HCT116 (cell line): ENCODE data around the gene PRCP. TPM values are rescaled to one million over a fixed set of nuclear protein-coding genes. Genes with fewer than 3 reads are reported as not detected.
A peak's percentile ranks its signal among the peaks of the same experiment; 100 is the strongest.

Experiments
- ATAC-seq: fragments of 200-7000 bp; cut with Tn5 transposase; 2 replicates; pipeline ENCODE4 v1.9.1; 2020; ENCODE audit warnings: mild to moderate bottlenecking, moderate library complexity
- BruUV-seq: library from RNA; stranded (reverse); fragments of 400-500 nt; replicated peaks from 2 replicates; lab custom pipeline; 2021; lab: Mats Ljungman, UMichigan
- CTCF ChIA-PET: fragments of 300-600 bp; sonication (Branson Sonifier 250); formaldehyde crosslinking; loops from one replicate; lab custom pipeline; 2021; ENCODE audit warnings: antibody characterized with exemption; lab: Charles Lee
- POLR2A ChIA-PET: fragments of 300-600, 350-600 bp; sonication (Branson Sonifier 250); formaldehyde crosslinking; loops from one replicate; lab custom pipeline; 2021; ENCODE audit warnings: antibody characterized with exemption; lab: Charles Lee
- RAD21 ChIA-PET, 2 experiments: fragments of 300-600 bp; sonication (Branson Sonifier 250); formaldehyde crosslinking; loops; one replicate each; lab custom pipeline; 2023; ENCODE audit warnings: low total read pairs in 2 of 2; ENCODE audit not compliant: uncharacterized antibody in 2 of 2, unreplicated experiment in 2 of 2, low non-redundant PET in 1 of 2; lab: Charles Lee
- DNase-seq: peaks from one replicate; pipeline ENCODE4 v3.0.0-alpha.2; 2010; ENCODE audit warnings: low read depth, low spot score
- H2AFZ ChIP-seq: fragments of 200-600 bp; shearing (Covaris generic), sonication (generic); 2 replicates; pipeline ENCODE4 v1.6.1; 2017; ENCODE audit warnings: low read depth, mixed run types, mixed read lengths, antibody characterized with exemption, low read length; ENCODE audit not compliant: poor library complexity, severe bottlenecking
- H3K27ac ChIP-seq: 2 replicates; pipeline ENCODE4 v1.5.1; 2012; ENCODE audit warnings: low read depth, low read length
- H3K27me3 ChIP-seq: fragments of 200-600 bp; sonication (generic); 2 replicates; pipeline ENCODE4 v1.6.1; 2016; ENCODE audit warnings: mixed run types, low read length, mixed read lengths; ENCODE audit not compliant: insufficient read depth
- H3K36me3 ChIP-seq, 2 experiments: fragments of 200-500 bp in 1 of 2; fragments of 200-600 bp in 1 of 2; sonication (Bioruptor generic) in 1 of 2; sonication (generic) in 1 of 2; 2 replicates each; pipeline versions ENCODE4 v1.5.1 to v1.6.1; 2014 to 2016; ENCODE audit warnings: low read length in 2 of 2, inconsistent platforms in 1 of 2, mixed read lengths in 1 of 2, mixed run types in 1 of 2; ENCODE audit not compliant: insufficient read depth in 2 of 2, control insufficient read depth in 1 of 2
- H3K4me1 ChIP-seq, 2 experiments: fragments of 200-600 bp in 1 of 2; sonication (generic) in 1 of 2; 2 replicates each; pipeline versions ENCODE4 v1.5.1 to v1.6.1; 2012 to 2017; ENCODE audit warnings: low read length in 2 of 2, inconsistent platforms in 1 of 2, mild to moderate bottlenecking in 1 of 2, mixed read lengths in 1 of 2, mixed run types in 1 of 2, moderate library complexity in 1 of 2; ENCODE audit not compliant: insufficient read depth in 2 of 2, control insufficient read depth in 1 of 2
- H3K4me2 ChIP-seq: fragments of 200-600 bp; sonication (generic); 2 replicates; pipeline ENCODE4 v1.6.1; 2017; ENCODE audit warnings: mixed run types, low read length, mixed read lengths
- H3K4me3 ChIP-seq, 2 experiments: fragments of 200-600 bp in 1 of 2; sonication (generic) in 1 of 2; replicated peaks in 1 of 2; 2 replicates each; pipeline ENCODE4 v1.5.1; 2011 to 2016; ENCODE audit warnings: low read length in 2 of 2, control low read depth in 1 of 2, low read depth in 1 of 2, mild to moderate bottlenecking in 1 of 2, mixed read lengths in 1 of 2, mixed run types in 1 of 2
- H3K79me2 ChIP-seq: fragments of 200-600 bp; sonication (generic); 2 replicates; pipeline ENCODE4 v1.6.1; 2017; ENCODE audit warnings: mild to moderate bottlenecking, mixed run types, low read length, moderate library complexity, mixed read lengths; ENCODE audit not compliant: insufficient read depth
- H3K9ac ChIP-seq: fragments of 200-600 bp; sonication (generic); 2 replicates; pipeline ENCODE4 v1.6.1; 2016; ENCODE audit warnings: low read length, mixed read lengths
- H3K9me2 ChIP-seq: fragments of 200-600 bp; sonication (generic), shearing (Covaris generic); 2 replicates; pipeline ENCODE4 v1.6.1; 2017; ENCODE audit warnings: mixed run types, mild to moderate bottlenecking, moderate library complexity; ENCODE audit not compliant: insufficient read depth
- H3K9me3 ChIP-seq, 2 experiments: fragments of 200-500 bp in 1 of 2; fragments of 200-600 bp in 1 of 2; sonication (Bioruptor generic) in 1 of 2; sonication (generic) in 1 of 2; 2 replicates each; pipeline ENCODE4 v1.6.1; 2014 to 2017; ENCODE audit warnings: low read length in 2 of 2, mixed read lengths in 2 of 2, inconsistent platforms in 1 of 2, low read depth in 1 of 2, mild to moderate bottlenecking in 1 of 2, mixed run types in 1 of 2, moderate library complexity in 1 of 2; ENCODE audit not compliant: control insufficient read depth in 1 of 2, insufficient read depth in 1 of 2
- H4K20me1 ChIP-seq: fragments of 200-600 bp; sonication (generic), shearing (Covaris generic); 2 replicates; pipeline ENCODE4 v1.6.1; 2017; ENCODE audit warnings: mixed run types, mild to moderate bottlenecking, moderate library complexity; ENCODE audit not compliant: insufficient read depth
- ATF3 ChIP-seq: IDR thresholded peaks from 2 replicates; pipeline ENCODE4 v1.6.1; 2012
- CEBPB ChIP-seq: IDR thresholded peaks from 2 replicates; pipeline ENCODE4 v1.6.1; 2012; ENCODE audit warnings: low read depth
- EGR1 ChIP-seq: IDR thresholded peaks from 2 replicates; pipeline ENCODE4 v1.6.1; 2012; ENCODE audit warnings: low read depth
- ELF1 ChIP-seq: IDR thresholded peaks from 2 replicates; pipeline ENCODE4 v1.6.1; 2012; ENCODE audit warnings: low read depth, borderline replicate concordance
- EZH2phosphoT487 ChIP-seq: fragments of 200-600 bp; IDR thresholded peaks from 2 replicates; pipeline ENCODE4 v1.6.1; 2018; ENCODE audit warnings: antibody characterized with exemption, borderline replicate concordance
- POLR2AphosphoS5 ChIP-seq: IDR thresholded peaks from 2 replicates; pipeline ENCODE4 v1.6.1; 2011; ENCODE audit warnings: mild to moderate bottlenecking, low read depth, low read length, moderate library complexity
- REST ChIP-seq: IDR thresholded peaks from 2 replicates; pipeline ENCODE4 v1.6.1; 2012; ENCODE audit warnings: low read depth
- SIN3A ChIP-seq: IDR thresholded peaks from 2 replicates; pipeline ENCODE4 v1.6.1; 2012; ENCODE audit warnings: low read depth
- TCF7L2 ChIP-seq: IDR thresholded peaks from 2 replicates; pipeline ENCODE4 v1.7.0; 2011; ENCODE audit warnings: borderline replicate concordance, inconsistent platforms; ENCODE audit not compliant: insufficient read depth, insufficient read length; ENCODE audit errors: extremely low read depth
- YY1 ChIP-seq: IDR thresholded peaks from 2 replicates; pipeline ENCODE4 v1.6.1; 2011; ENCODE audit warnings: low read length, low read depth, moderate library complexity, mild to moderate bottlenecking; ENCODE audit not compliant: insufficient replicate concordance; ENCODE audit errors: extremely low read depth
- ZFX ChIP-seq: fragments of 450-650 bp; IDR thresholded peaks from 2 replicates; pipeline ENCODE4 v1.6.1; 2017
- intact Hi-C: fragments of 100-400 bp; cut with micrococcal nuclease; formaldehyde crosslinking; loops from 2 replicates; pipeline ENCODE4 v1.10.0; 2022
- total RNA-seq: library from RNA; stranded (reverse); gene quantifications from one replicate; pipeline ENCODE4 v1.2.1, GENCODE V29; 2021; ENCODE audit not compliant: unreplicated experiment
- TF ChIP-seq, protein P1 (sequence below), 3 experiments: fragments of 200-600 bp in 1 of 3; sonication (generic) in 1 of 3; IDR thresholded peaks in 2 of 3; conservative IDR thresholded peaks in 1 of 3; 2 replicates each; pipeline ENCODE4 v1.5.1; 2012 to 2017; ENCODE audit warnings: low read depth in 2 of 3, low read length in 2 of 3, antibody characterized with exemption in 1 of 3, borderline replicate concordance in 1 of 3, control low read depth in 1 of 3, mild to moderate bottlenecking in 1 of 3, mixed read lengths in 1 of 3, mixed run types in 1 of 3, moderate library complexity in 1 of 3; ENCODE audit not compliant: insufficient read depth in 1 of 3
- TF ChIP-seq, protein P2 (sequence below): IDR thresholded peaks from 2 replicates; pipeline ENCODE4 v1.6.1; 2011; ENCODE audit warnings: mild to moderate bottlenecking, low read length, moderate library complexity; ENCODE audit not compliant: insufficient replicate concordance; ENCODE audit errors: extremely low read depth

Gene PRCP
- total RNA-seq, 1 experiment from 2014 or later: 50.0 TPM

GRCh38 chr11:82927264-82927880 lies 27.1 kb upstream of the PRCP start (continued):
- TF ChIP-seq, protein P1, sequence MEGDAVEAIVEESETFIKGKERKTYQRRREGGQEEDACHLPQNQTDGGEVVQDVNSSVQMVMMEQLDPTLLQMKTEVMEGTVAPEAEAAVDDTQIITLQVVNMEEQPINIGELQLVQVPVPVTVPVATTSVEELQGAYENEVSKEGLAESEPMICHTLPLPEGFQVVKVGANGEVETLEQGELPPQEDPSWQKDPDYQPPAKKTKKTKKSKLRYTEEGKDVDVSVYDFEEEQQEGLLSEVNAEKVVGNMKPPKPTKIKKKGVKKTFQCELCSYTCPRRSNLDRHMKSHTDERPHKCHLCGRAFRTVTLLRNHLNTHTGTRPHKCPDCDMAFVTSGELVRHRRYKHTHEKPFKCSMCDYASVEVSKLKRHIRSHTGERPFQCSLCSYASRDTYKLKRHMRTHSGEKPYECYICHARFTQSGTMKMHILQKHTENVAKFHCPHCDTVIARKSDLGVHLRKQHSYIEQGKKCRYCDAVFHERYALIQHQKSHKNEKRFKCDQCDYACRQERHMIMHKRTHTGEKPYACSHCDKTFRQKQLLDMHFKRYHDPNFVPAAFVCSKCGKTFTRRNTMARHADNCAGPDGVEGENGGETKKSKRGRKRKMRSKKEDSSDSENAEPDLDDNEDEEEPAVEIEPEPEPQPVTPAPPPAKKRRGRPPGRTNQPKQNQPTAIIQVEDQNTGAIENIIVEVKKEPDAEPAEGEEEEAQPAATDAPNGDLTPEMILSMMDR (IDR thresholded peaks at IDR 0.05 in 2 of 3, conservative IDR thresholded peaks at IDR 0.05 in 1 of 3; ENCODE audit: borderline replicate concordance in 1 of 3, insufficient read depth in 1 of 3, low read depth in 2 of 3, low read length in 2 of 3): peak; percentile 63 to 86 (median 67); a peak in 5 of 6 replicates

DNA sequence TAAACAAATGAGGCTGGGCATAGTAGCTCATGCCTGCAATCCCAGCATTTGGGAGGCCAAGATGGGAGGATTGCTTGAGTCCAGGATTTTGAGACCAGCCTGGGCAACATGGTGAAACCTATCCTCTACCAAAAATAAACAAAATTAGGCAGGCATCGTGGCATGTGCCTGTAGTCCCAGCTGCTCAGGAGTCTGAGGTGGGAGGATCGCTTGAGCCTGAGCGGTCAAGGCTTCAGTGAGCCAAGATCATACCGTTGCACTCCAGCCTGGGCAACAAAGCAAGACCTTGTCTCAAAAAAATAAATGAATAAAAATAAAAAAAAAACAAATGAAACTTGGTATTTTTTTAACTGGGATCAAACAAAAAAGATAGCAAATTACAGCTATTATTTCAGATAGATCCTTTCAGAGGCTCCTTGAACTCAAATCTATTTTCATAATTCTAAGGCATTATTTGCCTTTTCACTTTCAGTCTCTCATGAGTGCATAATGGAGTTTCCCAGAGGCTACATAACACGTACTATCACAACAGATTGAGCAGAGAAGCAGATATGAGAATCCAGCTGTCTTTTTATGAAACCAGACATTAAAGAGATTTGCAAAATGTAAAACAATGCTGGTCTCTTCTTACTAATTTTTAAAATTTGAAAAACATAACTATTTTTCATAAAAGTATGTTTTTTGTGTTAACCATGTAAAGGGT lies 24.4 kb upstream of the PRCP start:
- DNase-seq (no peak), ATAC-seq (no peak)
- Histone ChIP-seq H3K4me3 (no peak overlapping the region), H3K36me3 (no peaks in the 10 kb centered on the region; a peak in 1 of 4 replicates), H2AFZ (no peak overlapping the region), H3K9me2 (no peaks in the 10 kb centered on the region), H3K4me2 (no peak overlapping the region), H3K27ac (no peak overlapping the region), H3K4me1 (no peaks in the 10 kb centered on the region), H3K79me2 (peaks cover 14% of the 10 kb centered on the region), H3K27me3 (no peaks in the 10 kb centered on the region), H3K9ac (no peak overlapping the region), H3K9me3 (no peaks in the 10 kb centered on the region), H4K20me1 (no peaks in the 10 kb centered on the region)
- POLR2A ChIA-PET: no interaction called here
- CTCF ChIA-PET: no interaction called here
- BruUV-seq: no TSS peak
- RAD21 ChIA-PET: no interaction called here
- intact Hi-C loops: no loop called here
- TF ChIP-seq EGR1 (no peak), REST (no peak), ATF3 (no peak), CEBPB (no peak), TCF7L2 (no peak), EZH2phosphoT487 (no peak), YY1 (no peak), ZFX (no peak), POLR2AphosphoS5 (no peak), SIN3A (no peak), ELF1 (no peak)
- TF ChIP-seq, protein P2, sequence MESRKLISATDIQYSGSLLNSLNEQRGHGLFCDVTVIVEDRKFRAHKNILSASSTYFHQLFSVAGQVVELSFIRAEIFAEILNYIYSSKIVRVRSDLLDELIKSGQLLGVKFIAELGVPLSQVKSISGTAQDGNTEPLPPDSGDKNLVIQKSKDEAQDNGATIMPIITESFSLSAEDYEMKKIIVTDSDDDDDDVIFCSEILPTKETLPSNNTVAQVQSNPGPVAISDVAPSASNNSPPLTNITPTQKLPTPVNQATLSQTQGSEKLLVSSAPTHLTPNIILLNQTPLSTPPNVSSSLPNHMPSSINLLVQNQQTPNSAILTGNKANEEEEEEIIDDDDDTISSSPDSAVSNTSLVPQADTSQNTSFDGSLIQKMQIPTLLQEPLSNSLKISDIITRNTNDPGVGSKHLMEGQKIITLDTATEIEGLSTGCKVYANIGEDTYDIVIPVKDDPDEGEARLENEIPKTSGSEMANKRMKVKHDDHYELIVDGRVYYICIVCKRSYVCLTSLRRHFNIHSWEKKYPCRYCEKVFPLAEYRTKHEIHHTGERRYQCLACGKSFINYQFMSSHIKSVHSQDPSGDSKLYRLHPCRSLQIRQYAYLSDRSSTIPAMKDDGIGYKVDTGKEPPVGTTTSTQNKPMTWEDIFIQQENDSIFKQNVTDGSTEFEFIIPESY: no peak
